NCI-H1417 treated with DMSO at 0.1 percent for 48 hours (cell line): ENCODE measurements around the gene CLCF1.
"Not testable (repeated sequence)": the region's sequence is repeated elsewhere in the genome, so short reads cannot be mapped to it uniquely, and the experiment has no call there.

ENCODE experiments used
- DNase-seq: peaks from one replicate; lab custom pipeline; 2025; lab: John Stamatoyannopoulos, UW

CLCF1 gene

GRCh38 chr11:67408437-67409200 lies 35.2 kb upstream of the CLCF1 start:
- DNase-seq = no peak

GRCh38 chr11:67407688-67408163 lies 34.3 kb upstream of the CLCF1 start:
- no peak for DNase-seq

- DNase-seq = no peak
Observed at GRCh38 chr11:67406969-67407687, 33.7 kb upstream of the CLCF1 start.

GRCh38 chr11:67406420-67406968 lies 33.1 kb upstream of the CLCF1 start:
- no peak for DNase-seq

- no peak for DNase-seq
Observed at GRCh38 chr11:67405688-67406339, 32.4 kb upstream of the CLCF1 start.

GRCh38 chr11:67405196-67405567 lies 31.8 kb upstream of the CLCF1 start:
- DNase-seq = no peak

GRCh38 chr11:67404515-67405195 lies 31.3 kb upstream of the CLCF1 start:
- no peak for DNase-seq

GRCh38 chr11:67403085-67403484 lies 29.7 kb upstream of the CLCF1 start:
- not testable (repeated sequence) for DNase-seq

- not testable (repeated sequence) for DNase-seq
Observed at GRCh38 chr11:67402192-67402839, 28.9 kb upstream of the CLCF1 start.

GRCh38 chr11:67401495-67402191 lies 28.2 kb upstream of the CLCF1 start, which contains the start of gene PPP1CA:
TSS of gene PPP1CA (minus strand) at chr11:67401858. CDS start at chr11:67401782, 76 bp downstream.
- DNase-seq = peak; percentile 62

- DNase-seq = no peak
Observed at GRCh38 chr11:67400942-67401494, 27.6 kb upstream of the CLCF1 start.

- DNase-seq = no peak
Observed at GRCh38 chr11:67400251-67400941, 27.0 kb upstream of the CLCF1 start.

GRCh38 chr11:67398661-67399563 lies 25.5 kb upstream of the CLCF1 start:
- DNase-seq = no peak

- DNase-seq = no peak
Observed at GRCh38 chr11:67397986-67398660, 24.7 kb upstream of the CLCF1 start.

GRCh38 chr11:67397536-67397935 lies 24.1 kb upstream of the CLCF1 start:
- DNase-seq = no peak

- no peak for DNase-seq
Observed at GRCh38 chr11:67396587-67397389, 23.4 kb upstream of the CLCF1 start.

GRCh38 chr11:67396259-67396581 lies 22.8 kb upstream of the CLCF1 start:
- no peak for DNase-seq
